ENCODE results near the gene KLHL10.
"Not testable (repeated sequence)": the region's sequence is repeated elsewhere in the genome, so short reads cannot be mapped to it uniquely, and the experiment has no call there.

Gene KLHL10

GRCh38 chr17:41821776-41822175 lies 15.8 kb upstream of the KLHL10 start:
- H3K36me3 ChIP-seq (ENCODE audit: control insufficient read depth, insufficient read depth, low read length) = no peaks in the 10 kb centered on the region
- no peaks in the 10 kb centered on the region for H3K4me1 ChIP-seq (ENCODE audit: control insufficient read depth, insufficient read depth, low read length)
- no peaks in the 10 kb centered on the region for H3K27me3 ChIP-seq (ENCODE audit: control insufficient read depth, insufficient read depth, low read length)
- H3K9me3 ChIP-seq (ENCODE audit: control insufficient read depth, low read length) = no peaks in the 10 kb centered on the region
- no peak overlapping the region for H3K4me3 ChIP-seq (ENCODE audit: low read length)
- H3K9ac ChIP-seq (ENCODE audit: low read length) = no peak overlapping the region

- no peak overlapping the region for H3K9ac ChIP-seq (ENCODE audit: low read length)
- no peaks in the 10 kb centered on the region for H3K36me3 ChIP-seq (ENCODE audit: control insufficient read depth, insufficient read depth, low read length)
- no peaks in the 10 kb centered on the region for H3K9me3 ChIP-seq (ENCODE audit: control insufficient read depth, low read length)
Measured at GRCh38 chr17:41822216-41823140, 15.1 kb upstream of the KLHL10 start.

GRCh38 chr17:41823141-41823524 lies 14.5 kb upstream of the KLHL10 start:
- no peaks in the 10 kb centered on the region for H3K27me3 ChIP-seq (ENCODE audit: control insufficient read depth, insufficient read depth, low read length)
- no peaks in the 10 kb centered on the region for H3K4me1 ChIP-seq (ENCODE audit: control insufficient read depth, insufficient read depth, low read length)
- no peak overlapping the region for H3K4me3 ChIP-seq (ENCODE audit: low read length)
- no peaks in the 10 kb centered on the region for H3K9me3 ChIP-seq (ENCODE audit: control insufficient read depth, low read length)
- H3K36me3 ChIP-seq (ENCODE audit: control insufficient read depth, insufficient read depth, low read length) = no peaks in the 10 kb centered on the region
- no peak overlapping the region for H3K9ac ChIP-seq (ENCODE audit: low read length)

More at GRCh38 chr17:41822216-41823140, 15.1 kb upstream of the KLHL10 start:
- Histone ChIP-seq H3K27me3 (ENCODE audit: control insufficient read depth, insufficient read depth, low read length) (no peaks in the 10 kb centered on the region), H3K4me3 (ENCODE audit: low read length) (no peak overlapping the region), H3K4me1 (ENCODE audit: control insufficient read depth, insufficient read depth, low read length) (no peaks in the 10 kb centered on the region)

- Histone ChIP-seq H3K4me1 (ENCODE audit: control insufficient read depth, insufficient read depth, low read length) (no peaks in the 10 kb centered on the region), H3K36me3 (ENCODE audit: control insufficient read depth, insufficient read depth, low read length) (no peaks in the 10 kb centered on the region), H3K4me3 (ENCODE audit: low read length) (no peak overlapping the region), H3K9ac (ENCODE audit: low read length) (no peak overlapping the region), H3K9me3 (ENCODE audit: control insufficient read depth, low read length) (no peaks in the 10 kb centered on the region), H3K27me3 (ENCODE audit: control insufficient read depth, insufficient read depth, low read length) (no peaks in the 10 kb centered on the region)
Measured at GRCh38 chr17:41823580-41823979, 14.0 kb upstream of the KLHL10 start.

- H3K4me1 ChIP-seq (ENCODE audit: control insufficient read depth, insufficient read depth, low read length) = no peaks in the 10 kb centered on the region
- H3K4me3 ChIP-seq (ENCODE audit: low read length) = no peak overlapping the region
- no peaks in the 10 kb centered on the region for H3K36me3 ChIP-seq (ENCODE audit: control insufficient read depth, insufficient read depth, low read length)
- no peak overlapping the region for H3K9ac ChIP-seq (ENCODE audit: low read length)
- no peaks in the 10 kb centered on the region for H3K27me3 ChIP-seq (ENCODE audit: control insufficient read depth, insufficient read depth, low read length)
- no peaks in the 10 kb centered on the region for H3K9me3 ChIP-seq (ENCODE audit: control insufficient read depth, low read length)
Measured at GRCh38 chr17:41824086-41824485, 13.5 kb upstream of the KLHL10 start.

GRCh38 chr17:41825175-41825845 lies 12.3 kb upstream of the KLHL10 start:
- Histone ChIP-seq H3K36me3 (ENCODE audit: control insufficient read depth, insufficient read depth, low read length) (no peaks in the 10 kb centered on the region), H3K4me3 (ENCODE audit: low read length) (no peak overlapping the region), H3K27me3 (ENCODE audit: control insufficient read depth, insufficient read depth, low read length) (no peaks in the 10 kb centered on the region), H3K9me3 (ENCODE audit: control insufficient read depth, low read length) (no peaks in the 10 kb centered on the region), H3K9ac (ENCODE audit: low read length) (no peak overlapping the region), H3K4me1 (ENCODE audit: control insufficient read depth, insufficient read depth, low read length) (no peaks in the 10 kb centered on the region)

GRCh38 chr17:41829961-41830360 lies 7.7 kb upstream of the KLHL10 start:
- H3K9ac ChIP-seq (ENCODE audit: low read length); H3K4me3 ChIP-seq (ENCODE audit: low read length); H3K27me3 ChIP-seq (ENCODE audit: control insufficient read depth, insufficient read depth, low read length); H3K4me1 ChIP-seq (ENCODE audit: control insufficient read depth, insufficient read depth, low read length); H3K9me3 ChIP-seq (ENCODE audit: control insufficient read depth, low read length); H3K36me3 ChIP-seq (ENCODE audit: control insufficient read depth, insufficient read depth, low read length): not testable (repeated sequence)

- Histone ChIP-seq H3K27me3 (ENCODE audit: control insufficient read depth, insufficient read depth, low read length) (no peaks in the 10 kb centered on the region), H3K9ac (ENCODE audit: low read length) (peak overlapping the region; percentile 80), H3K4me1 (ENCODE audit: control insufficient read depth, insufficient read depth, low read length) (peaks cover 5% of the 10 kb centered on the region), H3K36me3 (ENCODE audit: control insufficient read depth, insufficient read depth, low read length) (no peaks in the 10 kb centered on the region), H3K4me3 (ENCODE audit: low read length) (peak overlapping the region; percentile 25), H3K9me3 (ENCODE audit: control insufficient read depth, low read length) (no peaks in the 10 kb centered on the region)
Measured at GRCh38 chr17:41835214-41835799, 2.3 kb upstream of the KLHL10 start.

- H3K27me3 ChIP-seq (ENCODE audit: control insufficient read depth, insufficient read depth, low read length) = no peaks in the 10 kb centered on the region
- H3K9ac ChIP-seq (ENCODE audit: low read length) = peak within 1 kb of the TSS; percentile 80
- peak within 1 kb of the TSS; percentile 25 for H3K4me3 ChIP-seq (ENCODE audit: low read length)
- H3K4me1 ChIP-seq (ENCODE audit: control insufficient read depth, insufficient read depth, low read length) = peaks cover 5% of the 10 kb centered on the region
- no peaks in the 10 kb centered on the region for H3K36me3 ChIP-seq (ENCODE audit: control insufficient read depth, insufficient read depth, low read length)
- H3K9me3 ChIP-seq (ENCODE audit: control insufficient read depth, low read length) = no peaks in the 10 kb centered on the region
Measured at GRCh38 chr17:41835800-41836549, 1.6 kb upstream of the KLHL10 start, which contains the start of gene NT5C3B. Gene NT5C3B, minus strand, starts transcription at chr17:41836232. Its CDS starts 39 bp downstream, at chr17:41836193.

- Histone ChIP-seq H3K4me3 (ENCODE audit: low read length) (no peak overlapping the region), H3K36me3 (ENCODE audit: control insufficient read depth, insufficient read depth, low read length) (no peaks in the 10 kb centered on the region), H3K9me3 (ENCODE audit: control insufficient read depth, low read length) (no peaks in the 10 kb centered on the region), H3K9ac (ENCODE audit: low read length) (peak overlapping the region; percentile 39), H3K4me1 (ENCODE audit: control insufficient read depth, insufficient read depth, low read length) (peaks cover 5% of the 10 kb centered on the region), H3K27me3 (ENCODE audit: control insufficient read depth, insufficient read depth, low read length) (no peaks in the 10 kb centered on the region)
Measured at GRCh38 chr17:41836550-41837196, 952 bp upstream of the KLHL10 start.

GRCh38 chr17:41839448-41839847 lies 1.8 kb downstream of the KLHL10 start:
- H3K4me1 ChIP-seq (ENCODE audit: control insufficient read depth, insufficient read depth, low read length); H3K9ac ChIP-seq (ENCODE audit: low read length); H3K9me3 ChIP-seq (ENCODE audit: control insufficient read depth, low read length); H3K27me3 ChIP-seq (ENCODE audit: control insufficient read depth, insufficient read depth, low read length); H3K36me3 ChIP-seq (ENCODE audit: control insufficient read depth, insufficient read depth, low read length); H3K4me3 ChIP-seq (ENCODE audit: low read length): not testable (repeated sequence)

All from mucosa of stomach (tissue), 1 donor.